CD4-positive, alpha-beta T cell (primary cell): ENCODE results near the gene PRKG1. TPM values are rescaled to one million over a fixed set of nuclear protein-coding genes. Genes with fewer than 3 reads are reported as not detected.

Source experiments
- ATAC-seq: fragments of 200-7000 bp; cut with Tn5 transposase; one replicate; pipeline ENCODE4 v1.10.0; 2022; ENCODE audit warnings: mild to moderate bottlenecking; ENCODE audit not compliant: poor library complexity
- CTCF ChIA-PET: fragments of 350-600 bp; sonication (Branson Sonifier 250); formaldehyde crosslinking; loops from one replicate; lab custom pipeline; 2021; ENCODE audit warnings: antibody characterized with exemption, inconsistent platforms; lab: Charles Lee
- POLR2A ChIA-PET: fragments of 350-600 bp; sonication (Branson Sonifier 250); formaldehyde crosslinking; loops from one replicate; lab custom pipeline; 2021; ENCODE audit warnings: antibody characterized with exemption, inconsistent platforms; lab: Charles Lee
- DNase-seq, 14 experiments: peaks; one replicate each; pipeline ENCODE4 v3.0.0-alpha.2; 2013 to 2020; ENCODE audit warnings: mixed read lengths in 2 of 14
- H3K27ac ChIP-seq, 2 donors: one replicate each; pipeline versions ENCODE4 v1.5.1 to v1.7.0; 2013; ENCODE audit warnings: low read length in 2 of 2, low read depth in 1 of 2, mild to moderate bottlenecking in 1 of 2
- H3K27me3 ChIP-seq, 2 experiments: 1 replicate in 1 of 2; 2 replicates in 1 of 2; pipeline versions ENCODE4 v1.6.1 to v1.7.0; 2013; ENCODE audit warnings: low read length in 2 of 2, control low read depth in 1 of 2, mild to moderate bottlenecking in 1 of 2, moderate library complexity in 1 of 2; ENCODE audit not compliant: insufficient read depth in 2 of 2, control insufficient read depth in 1 of 2
- H3K36me3 ChIP-seq: one replicate; pipeline ENCODE4 v1.6.1; 2013; ENCODE audit warnings: low read length, control low read depth; ENCODE audit not compliant: insufficient read depth
- H3K4me1 ChIP-seq: one replicate; pipeline ENCODE4 v1.6.1; 2013; ENCODE audit warnings: low read length, control low read depth; ENCODE audit not compliant: insufficient read depth
- H3K4me3 ChIP-seq: one replicate; pipeline ENCODE4 v1.5.1; 2013; ENCODE audit warnings: mild to moderate bottlenecking, low read length, moderate library complexity
- H3K9me3 ChIP-seq, 2 experiments: 1 replicate in 1 of 2; 2 replicates in 1 of 2; pipeline versions ENCODE4 v1.6.1 to v1.7.0; 2013; ENCODE audit warnings: low read length in 2 of 2, mild to moderate bottlenecking in 2 of 2, control low read depth in 1 of 2, moderate library complexity in 1 of 2; ENCODE audit not compliant: control insufficient read depth in 1 of 2, insufficient read depth in 1 of 2
- H3K27ac Mint-ChIP-seq: one replicate; pipeline ENCODE4 v1.8.0; 2020; ENCODE audit warnings: mixed read lengths
- H3K27me3 Mint-ChIP-seq: one replicate; pipeline ENCODE4 v1.8.0; 2021; ENCODE audit warnings: mixed read lengths
- H3K36me3 Mint-ChIP-seq: one replicate; pipeline ENCODE4 v1.8.0; 2021; ENCODE audit warnings: low read depth, mixed read lengths
- H3K4me1 Mint-ChIP-seq: one replicate; pipeline ENCODE4 v1.8.0; 2021; ENCODE audit warnings: low read depth, mixed read lengths
- H3K4me3 Mint-ChIP-seq: one replicate; pipeline ENCODE4 v1.8.0; 2020; ENCODE audit warnings: mild to moderate bottlenecking, mixed read lengths
- H3K9me3 Mint-ChIP-seq: one replicate; pipeline ENCODE4 v1.8.0; 2020; ENCODE audit warnings: mixed read lengths
- intact Hi-C, 2 experiments: fragments of 100-400 bp; cut with DNase I in 1 of 2; cut with micrococcal nuclease in 1 of 2; formaldehyde crosslinking; loops; one replicate each; pipeline versions ENCODE4 v1.15.1 to v1.9.0; 2023 to 2025; cut with DNase I, micrococcal nuclease
- total RNA-seq, 174 experiments: library from RNA in 2 of 174; stranded (reverse) in 2 of 174; gene quantifications; one replicate each; pipeline ENCODE4 v1.2.3 and lab custom pipeline; 2021 to 2026
- TF ChIP-seq, protein P1 (sequence below): fragments of 200-600 bp; IDR thresholded peaks from one replicate; pipeline ENCODE4 v1.8.0; 2022; ENCODE audit warnings: antibody characterized with exemption, mild to moderate bottlenecking

PRKG1 gene
- total RNA-seq, 2 experiments from 2014 or later: 0.31 TPM; not detected in 1

DNA sequence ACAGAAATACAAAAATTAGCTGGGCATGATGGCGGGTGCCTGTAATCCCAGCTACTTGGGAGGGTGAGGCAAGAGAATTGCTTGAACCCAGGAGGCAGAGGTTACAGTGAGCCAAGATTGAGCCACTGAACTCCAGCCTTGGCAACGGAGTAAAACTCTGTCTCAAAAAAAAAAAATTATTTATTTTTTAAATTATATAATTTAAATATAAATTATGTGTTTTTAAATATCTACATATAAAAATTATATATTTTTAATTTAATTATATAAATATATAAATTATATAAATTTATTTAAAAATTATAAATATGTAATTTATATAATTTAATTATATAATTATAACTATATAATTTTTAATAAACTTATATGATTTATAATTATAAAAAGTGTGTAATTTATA lies 51.2 kb downstream of the PRKG1 start:
- no peak overlapping the region for H3K4me3 ChIP-seq
- POLR2A ChIA-PET: no interaction called here
- intact Hi-C loops: no loop called here
- CTCF ChIA-PET: no interaction called here
- DNase-seq (no peak), ATAC-seq (no peak)
- H3K9me3 Mint-ChIP-seq: peaks cover 11% of the 10 kb centered on the region
- no peak overlapping the region for H3K4me3 Mint-ChIP-seq
- no peaks in the 10 kb centered on the region for H3K27me3 ChIP-seq
- no peak overlapping the region for H3K27ac ChIP-seq
- no peaks in the 10 kb centered on the region for H3K36me3 Mint-ChIP-seq
- H3K4me1 Mint-ChIP-seq: no peaks in the 10 kb centered on the region
- H3K9me3 ChIP-seq: peaks cover 0 to 5% of the 10 kb centered on the region in 2 experiments
- H3K27me3 Mint-ChIP-seq: no peaks in the 10 kb centered on the region
- no peak overlapping the region for H3K27ac Mint-ChIP-seq
- no peaks in the 10 kb centered on the region for H3K36me3 ChIP-seq
- TF ChIP-seq, protein P1, sequence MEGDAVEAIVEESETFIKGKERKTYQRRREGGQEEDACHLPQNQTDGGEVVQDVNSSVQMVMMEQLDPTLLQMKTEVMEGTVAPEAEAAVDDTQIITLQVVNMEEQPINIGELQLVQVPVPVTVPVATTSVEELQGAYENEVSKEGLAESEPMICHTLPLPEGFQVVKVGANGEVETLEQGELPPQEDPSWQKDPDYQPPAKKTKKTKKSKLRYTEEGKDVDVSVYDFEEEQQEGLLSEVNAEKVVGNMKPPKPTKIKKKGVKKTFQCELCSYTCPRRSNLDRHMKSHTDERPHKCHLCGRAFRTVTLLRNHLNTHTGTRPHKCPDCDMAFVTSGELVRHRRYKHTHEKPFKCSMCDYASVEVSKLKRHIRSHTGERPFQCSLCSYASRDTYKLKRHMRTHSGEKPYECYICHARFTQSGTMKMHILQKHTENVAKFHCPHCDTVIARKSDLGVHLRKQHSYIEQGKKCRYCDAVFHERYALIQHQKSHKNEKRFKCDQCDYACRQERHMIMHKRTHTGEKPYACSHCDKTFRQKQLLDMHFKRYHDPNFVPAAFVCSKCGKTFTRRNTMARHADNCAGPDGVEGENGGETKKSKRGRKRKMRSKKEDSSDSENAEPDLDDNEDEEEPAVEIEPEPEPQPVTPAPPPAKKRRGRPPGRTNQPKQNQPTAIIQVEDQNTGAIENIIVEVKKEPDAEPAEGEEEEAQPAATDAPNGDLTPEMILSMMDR: no peak
- H3K4me1 ChIP-seq: no peaks in the 10 kb centered on the region

DNA sequence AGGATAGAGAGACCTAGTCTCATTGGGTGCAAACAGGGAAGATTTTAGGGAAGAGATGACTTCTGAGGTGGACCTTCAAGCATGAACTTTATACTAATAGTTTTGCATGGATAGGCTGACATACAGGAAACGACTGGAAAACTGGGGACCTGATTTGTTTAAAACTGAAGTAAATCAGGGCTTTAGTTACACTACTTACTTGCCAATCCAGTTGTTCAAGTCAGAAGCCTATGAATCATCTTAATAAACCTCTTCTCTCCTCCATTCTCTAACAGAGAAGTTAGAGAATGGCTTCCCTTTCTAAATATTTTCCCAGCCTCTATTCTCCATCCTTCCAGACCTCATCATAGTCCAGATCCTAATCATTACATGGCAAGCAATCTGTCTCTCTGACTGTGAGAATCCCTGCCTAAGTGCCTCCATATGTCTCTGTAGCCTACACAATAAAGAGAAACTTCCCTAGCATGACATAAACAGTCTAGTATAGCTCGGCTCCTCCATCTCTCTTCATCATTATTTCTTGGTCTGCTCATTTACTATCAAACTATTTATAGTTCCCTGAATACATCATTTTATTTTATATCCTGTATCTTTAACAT lies 55.8 kb downstream of the PRKG1 start:
- H3K27ac ChIP-seq: no peak overlapping the region
- no peak overlapping the region for H3K4me3 Mint-ChIP-seq
- ChIA-PET POLR2A (no interaction called here), CTCF (no interaction called here)
- no peaks in the 10 kb centered on the region for H3K36me3 Mint-ChIP-seq
- no peak for ATAC-seq
- no peaks in the 10 kb centered on the region for H3K27me3 Mint-ChIP-seq
- TF ChIP-seq, protein P1: no peak
- no peaks in the 10 kb centered on the region for H3K9me3 ChIP-seq
- H3K9me3 Mint-ChIP-seq: peaks cover 6% of the 10 kb centered on the region
- H3K36me3 ChIP-seq: no peaks in the 10 kb centered on the region
- no peak overlapping the region for H3K4me3 ChIP-seq
- H3K27ac Mint-ChIP-seq: no peak overlapping the region
- no peaks in the 10 kb centered on the region for H3K4me1 Mint-ChIP-seq
- H3K4me1 ChIP-seq: no peaks in the 10 kb centered on the region
- intact Hi-C loops: no loop called here
- no peak for DNase-seq
- H3K27me3 ChIP-seq: no peaks in the 10 kb centered on the region

DNA sequence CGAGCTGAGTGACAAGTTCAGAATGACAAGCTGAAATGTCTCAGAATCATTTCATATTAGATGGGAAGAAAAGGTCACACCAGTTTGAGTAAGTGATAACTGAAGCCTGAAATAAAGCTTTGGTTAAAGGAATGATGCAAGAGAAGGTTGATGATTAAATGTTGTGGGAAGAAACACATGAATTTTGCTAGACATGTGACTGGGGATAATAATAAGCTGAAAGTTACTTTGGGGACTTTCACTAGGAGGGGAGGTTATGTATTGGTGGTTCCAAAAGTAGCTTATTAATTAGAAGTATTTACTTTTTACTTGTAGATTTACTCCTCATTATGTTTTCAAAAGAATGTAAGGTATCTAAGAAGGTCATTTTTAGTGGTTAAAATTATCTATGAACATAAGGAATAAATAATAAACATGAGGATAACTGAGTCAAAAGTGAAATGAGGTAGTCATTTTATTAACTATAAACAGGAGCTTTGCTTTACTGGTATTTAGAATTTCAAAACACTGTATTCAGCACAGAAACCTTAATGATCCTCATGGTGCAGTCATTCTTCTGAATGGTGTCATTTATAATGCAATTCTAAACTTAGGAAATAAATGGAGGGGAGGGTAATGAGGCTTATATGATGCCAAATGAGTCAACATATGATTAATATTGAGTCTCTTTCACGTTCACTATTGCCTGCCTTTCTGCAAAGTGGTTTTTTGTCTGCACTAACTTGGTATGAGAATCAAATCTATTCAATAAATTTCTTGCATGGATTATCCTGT lies 63.7 kb downstream of the PRKG1 start:
- ChIA-PET CTCF (no interaction called here), POLR2A (no interaction called here)
- Histone ChIP-seq H3K36me3 (no peaks in the 10 kb centered on the region), H3K27me3 (no peaks in the 10 kb centered on the region), H3K4me3 (no peak overlapping the region), H3K9me3 (no peaks in the 10 kb centered on the region), H3K4me1 (no peaks in the 10 kb centered on the region), H3K27ac (no peak overlapping the region)
- no peaks in the 10 kb centered on the region for H3K9me3 Mint-ChIP-seq
- ATAC-seq: no peak
- no peaks in the 10 kb centered on the region for H3K4me1 Mint-ChIP-seq
- intact Hi-C loops: no loop called here
- no peaks in the 10 kb centered on the region for H3K27me3 Mint-ChIP-seq
- TF ChIP-seq, protein P1: no peak
- H3K36me3 Mint-ChIP-seq: no peaks in the 10 kb centered on the region
- DNase-seq: no peak
- no peak overlapping the region for H3K4me3 Mint-ChIP-seq
- no peak overlapping the region for H3K27ac Mint-ChIP-seq
